KMS-11 (cell line): Measurements from ENCODE around the gene CLN5.

Experiments used
- H2AFZ ChIP-seq: fragments of 200-600 bp; sonication (generic); 2 replicates; pipeline ENCODE4 v1.6.1; 2016; ENCODE audit warnings: antibody characterized with exemption, mixed run types, low read depth
- H3K27ac ChIP-seq: fragments of 200-600 bp; sonication (generic); 2 replicates; pipeline ENCODE4 v1.6.1; 2016; ENCODE audit warnings: mild to moderate bottlenecking, mixed run types
- H3K27me3 ChIP-seq: fragments of 200-600 bp; sonication (generic); 2 replicates; pipeline ENCODE4 v1.6.1; 2017; ENCODE audit warnings: mild to moderate bottlenecking, low read depth, mixed run types, moderate library complexity; ENCODE audit not compliant: insufficient read depth
- H3K36me3 ChIP-seq: fragments of 200-600 bp; sonication (generic); 2 replicates; pipeline ENCODE4 v1.6.1; 2017; ENCODE audit warnings: mild to moderate bottlenecking, mixed run types; ENCODE audit not compliant: insufficient read depth
- H3K4me1 ChIP-seq: fragments of 200-600 bp; sonication (generic); 2 replicates; pipeline ENCODE4 v1.6.1; 2016; ENCODE audit warnings: mild to moderate bottlenecking, low read depth, mixed run types; ENCODE audit not compliant: poor library complexity, severe bottlenecking
- H3K4me2 ChIP-seq: fragments of 200-600 bp; sonication (generic); 2 replicates; pipeline ENCODE4 v1.7.0; 2016; ENCODE audit warnings: mild to moderate bottlenecking, mixed run types
- H3K4me3 ChIP-seq: fragments of 200-600 bp; sonication (generic); IDR thresholded peaks from 2 replicates; pipeline ENCODE4 v1.6.1; 2017; ENCODE audit warnings: low read depth, low read length, mixed read lengths; ENCODE audit not compliant: insufficient read depth
- H3K79me2 ChIP-seq: fragments of 200-600 bp; sonication (generic); 2 replicates; pipeline ENCODE4 v1.6.1; 2016; ENCODE audit warnings: low read depth, mixed run types; ENCODE audit not compliant: insufficient read depth
- H3K9ac ChIP-seq: fragments of 200-600 bp; sonication (generic); 2 replicates; pipeline ENCODE4 v1.6.1; 2016; ENCODE audit warnings: mild to moderate bottlenecking, mixed run types
- H4K20me1 ChIP-seq: fragments of 200-600 bp; sonication (generic); 2 replicates; pipeline ENCODE4 v1.6.1; 2016; ENCODE audit warnings: mild to moderate bottlenecking, mixed run types; ENCODE audit not compliant: insufficient read depth
- CTCF ChIP-seq: fragments of 200-600 bp; sonication (generic); conservative IDR thresholded peaks from 2 replicates; pipeline ENCODE4 v1.6.1; 2017; ENCODE audit warnings: low read depth, mild to moderate bottlenecking, antibody characterized with exemption, low read length, moderate library complexity, mixed read lengths

The CLN5 gene

DNA sequence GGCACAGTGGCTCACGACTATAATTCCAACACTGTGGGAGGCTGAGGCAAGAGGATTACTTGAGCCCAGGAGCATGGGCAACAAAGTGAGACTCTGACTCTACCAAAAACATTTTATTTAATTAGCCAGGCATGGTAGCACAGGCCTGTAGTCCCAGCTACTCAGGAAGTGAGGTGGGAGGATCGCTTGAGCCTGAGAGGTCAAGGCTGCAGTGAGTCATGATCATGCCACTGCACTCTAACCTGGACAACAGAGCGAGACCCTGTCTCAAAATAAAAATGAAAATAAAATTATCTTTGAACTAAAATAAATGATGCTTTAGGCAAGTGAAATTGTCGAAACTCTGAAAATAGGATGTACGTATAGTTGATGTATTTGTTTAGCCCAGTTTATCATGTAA lies 8.2 kb upstream of the CLN5 start:
- Histone ChIP-seq H3K27me3 (no peaks in the 10 kb centered on the region), H3K9ac (no peak overlapping the region), H4K20me1 (no peaks in the 10 kb centered on the region), H2AFZ (no peak overlapping the region), H3K4me1 (no peaks in the 10 kb centered on the region), H3K79me2 (no peaks in the 10 kb centered on the region), H3K4me3 (no peak overlapping the region), H3K27ac (no peak overlapping the region), H3K4me2 (no peak overlapping the region), H3K36me3 (no peaks in the 10 kb centered on the region)
- TF ChIP-seq CTCF: no peak

DNA sequence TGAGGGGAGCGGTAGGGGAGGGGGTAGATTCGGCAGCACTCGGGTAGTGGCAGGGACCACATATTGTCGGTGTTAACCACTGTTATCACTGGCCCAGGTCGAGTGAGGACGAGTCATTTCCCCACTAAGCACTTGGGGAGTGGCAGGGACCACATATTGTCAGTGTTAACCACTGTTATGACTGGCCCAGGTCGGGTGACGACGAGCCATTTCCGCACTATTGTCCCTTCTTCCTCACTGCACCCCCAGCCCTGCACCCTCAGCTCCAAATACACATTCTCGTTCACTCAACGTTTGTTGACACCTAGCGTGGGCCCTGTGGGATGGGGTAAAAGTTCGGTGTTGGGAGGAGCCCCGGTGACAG lies 467 bp upstream of the CLN5 start:
- peak overlapping the region; percentile 84 for H2AFZ ChIP-seq

DNA sequence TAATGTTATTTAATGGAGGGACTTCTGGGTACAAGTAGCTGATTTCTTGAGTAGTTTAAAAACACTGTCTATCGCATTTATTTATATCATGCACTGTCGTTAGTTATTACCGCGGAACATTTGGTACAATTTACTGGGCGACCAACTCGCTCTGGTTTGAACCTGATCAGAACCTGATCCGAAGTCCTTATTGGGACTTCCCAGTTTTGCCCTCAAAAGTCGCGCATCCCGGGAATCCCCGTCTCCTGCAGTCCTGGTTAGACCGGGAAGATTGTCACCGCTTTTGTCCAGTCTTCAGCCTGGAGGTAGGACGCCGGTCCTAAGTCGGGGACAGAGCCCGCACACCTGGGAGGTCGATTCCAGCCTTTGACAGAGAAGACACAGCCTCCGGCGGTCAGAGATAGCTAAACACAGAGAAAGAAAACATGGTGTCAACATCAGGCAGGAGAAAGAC lies 694 bp downstream of the CLN5 start:
- no peak overlapping the region for H3K4me3 ChIP-seq
- no peak for TF ChIP-seq CTCF
- no peaks in the 10 kb centered on the region for H3K79me2 ChIP-seq
- peak overlapping the region; percentile 84; the same call in 1 of the 2 replicates for H2AFZ ChIP-seq
- H3K36me3 ChIP-seq: no peaks in the 10 kb centered on the region
- peak overlapping the region; percentile 72; the same call in 1 of the 2 replicates for H3K9ac ChIP-seq
- H3K4me2 ChIP-seq: peak overlapping the region; percentile 66; the same call in 1 of the 2 replicates
- H3K4me1 ChIP-seq: peaks cover 13% of the 10 kb centered on the region
- peak overlapping the region; percentile 70 for H3K27ac ChIP-seq
- no peaks in the 10 kb centered on the region for H3K27me3 ChIP-seq
- H4K20me1 ChIP-seq: no peaks in the 10 kb centered on the region

More for the DNA sequence above, 467 bp upstream of the CLN5 start:
- H3K4me2 ChIP-seq: peak overlapping the region; percentile 57; the same call in 1 of the 2 replicates
- peaks cover 13% of the 10 kb centered on the region for H3K4me1 ChIP-seq
- no peak for TF ChIP-seq CTCF
- H3K36me3 ChIP-seq: no peaks in the 10 kb centered on the region
- H3K27me3 ChIP-seq: no peaks in the 10 kb centered on the region
- peak overlapping the region; percentile 72; the same call in 1 of the 2 replicates for H3K9ac ChIP-seq
- no peaks in the 10 kb centered on the region for H4K20me1 ChIP-seq
- H3K27ac ChIP-seq: peak overlapping the region; percentile 70; the same call in 1 of the 2 replicates
- no peak overlapping the region for H3K4me3 ChIP-seq
- no peaks in the 10 kb centered on the region for H3K79me2 ChIP-seq

DNA sequence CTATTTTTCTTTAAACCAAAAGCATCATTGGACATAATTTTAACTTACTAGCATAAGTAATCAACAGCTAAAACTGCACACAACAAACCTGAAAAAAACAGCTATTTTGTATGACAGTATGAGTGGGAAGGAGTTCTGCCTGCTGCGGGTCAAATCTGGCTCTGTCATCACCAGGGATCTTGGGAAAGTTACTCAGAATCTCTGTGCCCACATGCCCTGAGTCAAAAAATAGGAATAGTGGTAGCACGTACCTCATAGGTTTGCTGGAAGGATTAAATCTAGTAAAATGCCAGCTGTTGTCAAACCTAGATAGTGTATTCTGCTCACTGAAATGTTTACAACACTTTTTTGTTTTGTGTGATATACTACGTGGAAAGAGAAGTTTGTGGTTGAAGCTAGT lies 1.1 kb downstream of the CLN5 start:
- H3K4me1 ChIP-seq: peaks cover 13% of the 10 kb centered on the region

More for the DNA sequence above, 1.1 kb downstream of the CLN5 start:
- TF ChIP-seq CTCF: no peak
- Histone ChIP-seq H3K36me3 (no peaks in the 10 kb centered on the region), H3K27ac (peak overlapping the region; percentile 70; the same call in 1 of the 2 replicates), H2AFZ (peak overlapping the region; percentile 84; the same call in 1 of the 2 replicates), H4K20me1 (no peaks in the 10 kb centered on the region), H3K4me3 (no peak overlapping the region), H3K9ac (peak overlapping the region; percentile 72; the same call in 1 of the 2 replicates), H3K79me2 (no peaks in the 10 kb centered on the region), H3K27me3 (no peaks in the 10 kb centered on the region), H3K4me2 (peak overlapping the region; percentile 66)
